Measurements from ENCODE around the gene MGAT1.

DNA sequence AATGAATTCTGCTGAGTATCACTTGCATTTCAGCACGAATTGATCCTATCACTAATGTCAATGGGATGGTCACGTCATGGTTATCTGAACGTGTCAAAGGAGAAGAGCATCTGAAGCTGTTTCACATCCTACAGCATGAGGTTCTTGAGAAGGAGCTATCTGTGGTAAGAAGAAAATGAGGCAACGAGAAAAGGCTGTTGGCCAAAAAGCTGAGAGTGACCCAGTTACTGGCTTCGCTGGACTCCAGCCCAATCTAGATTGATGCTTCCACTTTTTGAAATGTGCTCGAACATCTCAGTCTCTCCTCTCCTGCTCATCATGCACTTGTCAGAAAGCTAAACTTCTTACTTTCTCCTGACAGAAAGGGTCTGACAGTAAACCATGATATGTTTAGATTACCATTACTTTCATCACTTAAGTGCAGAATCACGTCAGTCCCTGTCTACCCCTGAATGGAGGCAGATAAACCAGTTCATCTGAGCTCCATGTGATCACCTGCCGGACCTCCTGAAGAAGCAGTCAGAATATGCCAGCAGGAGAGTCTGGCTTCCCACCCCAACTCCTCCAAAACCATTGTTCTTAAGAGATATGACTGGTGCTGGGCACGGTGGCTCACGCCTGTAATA is 22.5 kb downstream of the MGAT1 start:
- TF ChIP-seq, protein P1, sequence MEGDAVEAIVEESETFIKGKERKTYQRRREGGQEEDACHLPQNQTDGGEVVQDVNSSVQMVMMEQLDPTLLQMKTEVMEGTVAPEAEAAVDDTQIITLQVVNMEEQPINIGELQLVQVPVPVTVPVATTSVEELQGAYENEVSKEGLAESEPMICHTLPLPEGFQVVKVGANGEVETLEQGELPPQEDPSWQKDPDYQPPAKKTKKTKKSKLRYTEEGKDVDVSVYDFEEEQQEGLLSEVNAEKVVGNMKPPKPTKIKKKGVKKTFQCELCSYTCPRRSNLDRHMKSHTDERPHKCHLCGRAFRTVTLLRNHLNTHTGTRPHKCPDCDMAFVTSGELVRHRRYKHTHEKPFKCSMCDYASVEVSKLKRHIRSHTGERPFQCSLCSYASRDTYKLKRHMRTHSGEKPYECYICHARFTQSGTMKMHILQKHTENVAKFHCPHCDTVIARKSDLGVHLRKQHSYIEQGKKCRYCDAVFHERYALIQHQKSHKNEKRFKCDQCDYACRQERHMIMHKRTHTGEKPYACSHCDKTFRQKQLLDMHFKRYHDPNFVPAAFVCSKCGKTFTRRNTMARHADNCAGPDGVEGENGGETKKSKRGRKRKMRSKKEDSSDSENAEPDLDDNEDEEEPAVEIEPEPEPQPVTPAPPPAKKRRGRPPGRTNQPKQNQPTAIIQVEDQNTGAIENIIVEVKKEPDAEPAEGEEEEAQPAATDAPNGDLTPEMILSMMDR (conservative IDR thresholded peaks at IDR 0.05 in 1 of 2, IDR thresholded peaks at IDR 0.05 in 1 of 2; ENCODE audit: extremely low read depth in 1 of 2, insufficient read depth in 1 of 2, low read depth in 1 of 2, low read length in 2 of 2), result no peak
- no peak for TF ChIP-seq EZH2 (IDR thresholded peaks at IDR 0.05; ENCODE audit: borderline replicate concordance, low read length)

Data from mammary epithelial cell (primary cell).